CD14-positive monocyte (primary cell): ENCODE measurements around the gene CDH22. TPM values are rescaled to one million over a fixed set of nuclear protein-coding genes. Genes with fewer than 3 reads are reported as not detected.

Experiments
- DNase-seq, 3 donors: peaks; one replicate each; pipeline ENCODE4 v3.0.0-alpha.2; 2011 to 2022
- H2AFZ ChIP-seq: 2 replicates; pipeline ENCODE4 v1.6.0; 2012; ENCODE audit warnings: mild to moderate bottlenecking, low read depth, low read length, inconsistent platforms; ENCODE audit not compliant: insufficient read depth, poor library complexity, severe bottlenecking
- H3K27ac ChIP-seq, 2 donors: 1 replicate in 1 of 2; 2 replicates in 1 of 2; pipeline ENCODE4 v1.5.1; 2012 to 2013; ENCODE audit warnings: low read length in 2 of 2, control low read depth in 1 of 2, inconsistent platforms in 1 of 2, low read depth in 1 of 2, mild to moderate bottlenecking in 1 of 2
- H3K27me3 ChIP-seq, 2 donors: one replicate each; pipeline versions ENCODE4 v1.6.0 to v1.6.1; 2011 to 2013; ENCODE audit warnings: low read length in 2 of 2; ENCODE audit not compliant: control insufficient read depth in 2 of 2, insufficient read depth in 2 of 2
- H3K36me3 ChIP-seq, 2 donors: replicated peaks in 1 of 2; 1 replicate in 1 of 2; 2 replicates in 1 of 2; pipeline versions ENCODE4 v1.5.1 to v1.6.1; 2012 to 2013; ENCODE audit warnings: low read length in 2 of 2, control low read depth in 1 of 2, inconsistent platforms in 1 of 2, mild to moderate bottlenecking in 1 of 2; ENCODE audit not compliant: insufficient read depth in 2 of 2, control insufficient read depth in 1 of 2
- H3K4me1 ChIP-seq, 2 donors: 1 replicate in 1 of 2; 2 replicates in 1 of 2; pipeline versions ENCODE4 v1.5.1 to v1.6.1; 2012 to 2013; ENCODE audit warnings: low read length in 2 of 2, control low read depth in 1 of 2, inconsistent platforms in 1 of 2, mild to moderate bottlenecking in 1 of 2, moderate library complexity in 1 of 2; ENCODE audit not compliant: insufficient read depth in 2 of 2, control insufficient read depth in 1 of 2
- H3K4me2 ChIP-seq: replicated peaks from 2 replicates; pipeline ENCODE3; 2012; ENCODE audit warnings: low read length, moderate library complexity, mild to moderate bottlenecking; ENCODE audit not compliant: poor library complexity, severe bottlenecking; ENCODE audit errors: extremely low read depth
- H3K4me3 ChIP-seq, 3 experiments: fragments of 200-600 bp in 1 of 3; sonication (generic) in 1 of 3; replicated peaks in 1 of 3; 1 replicate in 2 of 3; 2 replicates in 1 of 3; pipeline ENCODE4 v1.5.1; 2011 to 2013; ENCODE audit warnings: low read length in 3 of 3, mild to moderate bottlenecking in 3 of 3, control low read depth in 2 of 3, low read depth in 2 of 3, inconsistent platforms in 1 of 3, moderate library complexity in 1 of 3
- H3K79me2 ChIP-seq: 2 replicates; pipeline ENCODE4 v1.6.0; 2012; ENCODE audit warnings: mild to moderate bottlenecking, control low read depth, inconsistent platforms, low read length, moderate library complexity; ENCODE audit not compliant: insufficient read depth
- H3K9ac ChIP-seq: 2 replicates; pipeline ENCODE4 v1.6.0; 2017; ENCODE audit warnings: low read length, mild to moderate bottlenecking; ENCODE audit not compliant: insufficient read depth, poor library complexity, severe bottlenecking
- H3K9me3 ChIP-seq, 2 donors: replicated peaks in 1 of 2; 1 replicate in 1 of 2; 2 replicates in 1 of 2; pipeline versions ENCODE4 v1.5.1 to v1.6.1; 2012 to 2013; ENCODE audit warnings: low read length in 2 of 2, control low read depth in 1 of 2; ENCODE audit not compliant: control insufficient read depth in 1 of 2, insufficient read depth in 1 of 2
- H4K20me1 ChIP-seq: 2 replicates; pipeline ENCODE4 v1.6.0; 2012; ENCODE audit warnings: mild to moderate bottlenecking, low read length, control low read depth, moderate library complexity; ENCODE audit not compliant: insufficient read depth
- H3K27ac Mint-ChIP-seq, 7 donors: one replicate each; pipeline ENCODE4 v1.8.0; 2020; ENCODE audit warnings: mild to moderate bottlenecking in 7 of 7, mixed read lengths in 7 of 7, moderate library complexity in 6 of 7, inconsistent platforms in 2 of 7
- H3K27me3 Mint-ChIP-seq, 3 donors: one replicate each; pipeline ENCODE4 v1.8.0; 2021 to 2022; ENCODE audit warnings: low read depth in 3 of 3, mild to moderate bottlenecking in 3 of 3, mixed read lengths in 3 of 3, moderate library complexity in 3 of 3, inconsistent platforms in 1 of 3
- H3K36me3 Mint-ChIP-seq, 2 donors: one replicate each; pipeline ENCODE4 v1.8.0; 2020; ENCODE audit warnings: mixed read lengths in 2 of 2, inconsistent platforms in 1 of 2, mild to moderate bottlenecking in 1 of 2
- H3K4me1 Mint-ChIP-seq: one replicate; pipeline ENCODE4 v1.8.0; 2020; ENCODE audit warnings: mild to moderate bottlenecking, mixed read lengths
- H3K4me3 Mint-ChIP-seq, 2 donors: one replicate each; pipeline ENCODE4 v1.8.0; 2020; ENCODE audit warnings: mild to moderate bottlenecking in 2 of 2, mixed read lengths in 2 of 2, moderate library complexity in 1 of 2
- H3K9me3 Mint-ChIP-seq, 7 donors: one replicate each; pipeline ENCODE4 v1.8.0; 2020 to 2022; ENCODE audit warnings: mixed read lengths in 7 of 7, mild to moderate bottlenecking in 6 of 7, moderate library complexity in 6 of 7, inconsistent platforms in 2 of 7
- CTCF ChIP-seq: fragments of 200-600 bp; IDR thresholded peaks from one replicate; pipeline ENCODE4 v1.8.0; 2022; ENCODE audit warnings: antibody characterized with exemption, mild to moderate bottlenecking
- WGBS: methylation state at CpG from one replicate; pipeline ENCODE4 v1.1.5; 2013; ENCODE audit warnings: missing lambda C conversion rate; ENCODE audit not compliant: insufficient coverage; 5-methylcytosine and 5-hydroxymethylcytosine counted together
- intact Hi-C, 2 donors: fragments of 100-400 bp; cut with micrococcal nuclease; formaldehyde crosslinking; loops; one replicate each; pipeline versions ENCODE4 v1.15.0 to v1.15.1; 2023
- polyA plus RNA-seq, 3 donors: library from polyadenylated mRNA; depleted of rRNA in 1 of 3; unstranded in 2 of 3; stranded (reverse) in 1 of 3; fragments of 300-500 nt in 2 of 3; fragments of >200 nt in 1 of 3; fragmentation: Illumina TruSeq in 2 of 3; gene quantifications; 1 replicate in 2 of 3; 2 replicates in 1 of 3; pipeline ENCODE4 v1.2.3, GENCODE V29; 2012 to 2021

Gene CDH22
- polyA plus RNA-seq, 3 donors: not detected

- no peaks in the 10 kb centered on the region for H3K4me1 ChIP-seq
- Mint-ChIP-seq H3K36me3 (no peaks in the 10 kb centered on the region), H3K27ac (no peak overlapping the region), H3K4me1 (peaks cover 6% of the 10 kb centered on the region), H3K27me3 (peaks cover 41 to 65% (median 54%) of the 10 kb centered on the region in 3 donors), H3K9me3 (peaks cover 0 to 16% (median 2%) of the 10 kb centered on the region in 7 donors), H3K4me3 (no peak overlapping the region)
- no peak for DNase-seq
- WGBS: 71% methylated on average over 2 of the region's 2 CpGs
- TF ChIP-seq CTCF: no peak
- no peaks in the 10 kb centered on the region for H3K79me2 ChIP-seq
- H3K27ac ChIP-seq: no peak overlapping the region
- H3K4me3 ChIP-seq: no peak overlapping the region
- intact Hi-C loops: loop anchor here (10.0 kb wide), 2 partner anchors 147 to 157 kb away; partner anchors contain the start of gene SLC12A5 (in 1 of the 2)
- H3K27me3 ChIP-seq: peaks cover 28 to 43% of the 10 kb centered on the region in 2 donors
- no peak overlapping the region for H3K4me2 ChIP-seq
- no peak overlapping the region for H3K9ac ChIP-seq
- no peak overlapping the region for H2AFZ ChIP-seq
- no peaks in the 10 kb centered on the region for H4K20me1 ChIP-seq
- H3K36me3 ChIP-seq: no peaks in the 10 kb centered on the region
- H3K9me3 ChIP-seq: peaks cover 0 to 4% of the 10 kb centered on the region in 2 donors
Observed at GRCh38 chr20:46171476-46171875, 136.8 kb downstream of the CDH22 start.

- H3K9ac ChIP-seq: no peak overlapping the region
- Mint-ChIP-seq H3K27ac (peak overlapping the region in 1 of 7 donors; percentile 57), H3K27me3 (peaks cover 24 to 50% (median 37%) of the 10 kb centered on the region in 3 donors), H3K36me3 (no peaks in the 10 kb centered on the region), H3K9me3 (peaks cover 0 to 13% (median 2%) of the 10 kb centered on the region in 7 donors), H3K4me3 (peak overlapping the region in 1 of 2 donors; percentile 19), H3K4me1 (peaks cover 3% of the 10 kb centered on the region)
- intact Hi-C loops: loop anchor here (10.0 kb wide), 2 partner anchors 145 to 155 kb away; partner anchors contain the start of gene SLC12A5 (in 1 of the 2)
- no peak overlapping the region for H2AFZ ChIP-seq
- no peaks in the 10 kb centered on the region for H3K4me1 ChIP-seq
- no peak for TF ChIP-seq CTCF
- H3K4me3 ChIP-seq: no peak overlapping the region
- no peak overlapping the region for H3K27ac ChIP-seq
- H3K79me2 ChIP-seq: no peaks in the 10 kb centered on the region
- no peaks in the 10 kb centered on the region for H4K20me1 ChIP-seq
- no peaks in the 10 kb centered on the region for H3K36me3 ChIP-seq
- no peak overlapping the region for H3K4me2 ChIP-seq
- WGBS: 85% methylated on average over 10 of the region's 13 CpGs
- H3K9me3 ChIP-seq: peaks cover 0 to 4% of the 10 kb centered on the region in 2 donors
- no peak for DNase-seq
- H3K27me3 ChIP-seq: peaks cover 17 to 27% of the 10 kb centered on the region in 2 donors
Observed at GRCh38 chr20:46169245-46170171, 138.8 kb downstream of the CDH22 start.
